Suprapubic skin (tissue), 4 donors: ENCODE results near the gene BMPR1B. TPM values are rescaled to one million over a fixed set of nuclear protein-coding genes. Genes with fewer than 3 reads are reported as not detected.

ENCODE experiments used
- DNase-seq, 2 donors: peaks; one replicate each; pipeline ENCODE4 v3.0.0-alpha.2; 2019; ENCODE audit warnings: low spot score in 2 of 2
- H3K27ac ChIP-seq: fragments of 200-600 bp; sonication (generic); one replicate; pipeline ENCODE4 v1.5.1; 2019
- H3K27me3 ChIP-seq: fragments of 200-600 bp; sonication (generic); one replicate; pipeline ENCODE4 v1.5.1; 2019
- H3K36me3 ChIP-seq: fragments of 200-600 bp; sonication (generic); one replicate; pipeline ENCODE4 v1.5.1; 2019
- H3K4me1 ChIP-seq: fragments of 200-600 bp; sonication (generic); one replicate; pipeline ENCODE4 v1.5.1; 2019
- H3K4me3 ChIP-seq: fragments of 200-600 bp; sonication (generic); one replicate; pipeline ENCODE4 v1.5.1; 2019; ENCODE audit warnings: mild to moderate bottlenecking
- H3K9me3 ChIP-seq: fragments of 200-600 bp; sonication (generic); one replicate; pipeline ENCODE4 v1.5.1; 2019
- CTCF ChIP-seq, 2 donors: fragments of 200-600 bp in 1 of 2; fragments of 450-650 bp in 1 of 2; sonication (generic) in 1 of 2; IDR thresholded peaks; one replicate each; pipeline ENCODE4 v1.5.1; 2016 to 2019; ENCODE audit warnings: antibody characterized with exemption in 2 of 2, mild to moderate bottlenecking in 1 of 2, moderate library complexity in 1 of 2
- EP300 ChIP-seq: sonication (generic); formaldehyde crosslinking; IDR thresholded peaks from one replicate; pipeline ENCODE4 v1.6.1; 2017; ENCODE audit warnings: antibody characterized with exemption
- POLR2A ChIP-seq, 2 donors: fragments of 450-650 bp; IDR thresholded peaks; one replicate each; pipeline ENCODE4 v1.6.1; 2017; ENCODE audit warnings: antibody characterized with exemption in 2 of 2, mild to moderate bottlenecking in 2 of 2, moderate library complexity in 2 of 2
- POLR2AphosphoS5 ChIP-seq, 3 donors: sonication (generic); formaldehyde crosslinking; IDR thresholded peaks; one replicate each; pipeline ENCODE4 v1.6.1; 2017; ENCODE audit warnings: antibody characterized with exemption in 3 of 3
- WGBS: methylation state at CpG from one replicate; pipeline ENCODE4 v1.1.5; 2018; 5-methylcytosine and 5-hydroxymethylcytosine counted together
- total RNA-seq, 4 donors: library from RNA; depleted of rRNA; stranded (reverse); fragments of >200 nt; gene quantifications; one replicate each; pipeline ENCODE4 v1.1.0, GENCODE V29; 2016

The BMPR1B gene
- total RNA-seq, 4 donors from 2014 or later, result 0.38 to 1.2 (median 0.75) TPM

- Histone ChIP-seq H3K4me3 (no peak overlapping the region), H3K9me3 (no peaks in the 10 kb centered on the region), H3K36me3 (no peaks in the 10 kb centered on the region), H3K27me3 (no peaks in the 10 kb centered on the region), H3K4me1 (no peaks in the 10 kb centered on the region), H3K27ac (no peak overlapping the region)
- TF ChIP-seq POLR2AphosphoS5 (IDR thresholded peaks at IDR 0.05) (no peak), CTCF (IDR thresholded peaks at IDR 0.05) (no peak), POLR2A (IDR thresholded peaks at IDR 0.05) (no peak), EP300 (no peak)
- 98% methylated on average over 5 of the region's 5 CpGs for WGBS
- DNase-seq, result no peak
Observed at GRCh38 chr4:94940520-94940908, 182.8 kb downstream of the BMPR1B start.

- Histone ChIP-seq H3K4me1 (no peaks in the 10 kb centered on the region), H3K9me3 (no peaks in the 10 kb centered on the region), H3K27me3 (no peaks in the 10 kb centered on the region), H3K27ac (no peak overlapping the region), H3K36me3 (no peaks in the 10 kb centered on the region), H3K4me3 (no peak overlapping the region)
- no peak for DNase-seq
- WGBS, result 82% methylated on average over 3 of the region's 3 CpGs
- no peak for TF ChIP-seq CTCF (IDR thresholded peaks at IDR 0.05)
- TF ChIP-seq POLR2AphosphoS5 (IDR thresholded peaks at IDR 0.05), result no peak
- TF ChIP-seq POLR2A (IDR thresholded peaks at IDR 0.05), result no peak
- TF ChIP-seq EP300, result no peak
Observed at GRCh38 chr4:94941706-94942105, 184.0 kb downstream of the BMPR1B start.

- WGBS, result 74% methylated on average over 2 of the region's 2 CpGs
- DNase-seq, result no peak
- H3K27me3 ChIP-seq, result no peaks in the 10 kb centered on the region
- TF ChIP-seq CTCF (IDR thresholded peaks at IDR 0.05) (no peak), EP300 (no peak), POLR2AphosphoS5 (IDR thresholded peaks at IDR 0.05) (no peak), POLR2A (IDR thresholded peaks at IDR 0.05) (no peak)
- no peaks in the 10 kb centered on the region for H3K4me1 ChIP-seq
- no peak overlapping the region for H3K4me3 ChIP-seq
- H3K9me3 ChIP-seq, result no peaks in the 10 kb centered on the region
- no peak overlapping the region for H3K27ac ChIP-seq
- no peaks in the 10 kb centered on the region for H3K36me3 ChIP-seq
Observed at GRCh38 chr4:94944726-94945125, 187.0 kb downstream of the BMPR1B start.

GRCh38 chr4:94947681-94948108, 189.9 kb downstream of the BMPR1B start:
- DNase-seq, result no peak
- TF ChIP-seq CTCF (IDR thresholded peaks at IDR 0.05) (no peak), EP300 (no peak), POLR2A (IDR thresholded peaks at IDR 0.05) (no peak), POLR2AphosphoS5 (IDR thresholded peaks at IDR 0.05) (no peak)
- Histone ChIP-seq H3K36me3 (no peaks in the 10 kb centered on the region), H3K27ac (no peak overlapping the region), H3K4me1 (no peaks in the 10 kb centered on the region), H3K9me3 (no peaks in the 10 kb centered on the region), H3K4me3 (no peak overlapping the region), H3K27me3 (no peaks in the 10 kb centered on the region)
- WGBS, result 68% methylated on average over 4 of the region's 4 CpGs

GRCh38 chr4:94954251-94954650, 196.5 kb downstream of the BMPR1B start:
- Histone ChIP-seq H3K9me3 (no peaks in the 10 kb centered on the region), H3K27ac (no peak overlapping the region), H3K36me3 (no peaks in the 10 kb centered on the region), H3K4me1 (no peaks in the 10 kb centered on the region), H3K4me3 (no peak overlapping the region), H3K27me3 (no peaks in the 10 kb centered on the region)
- TF ChIP-seq POLR2AphosphoS5 (IDR thresholded peaks at IDR 0.05), result no peak
- TF ChIP-seq CTCF (IDR thresholded peaks at IDR 0.05), result no peak
- no peak for TF ChIP-seq POLR2A (IDR thresholded peaks at IDR 0.05)
- no peak for TF ChIP-seq EP300
- WGBS, result 98% methylated on average over 2 of the region's 2 CpGs
- no peak for DNase-seq
